ENCODE data around the gene ERAP2.
"Not testable (repeated sequence)": the region's sequence is repeated elsewhere in the genome, so short reads cannot be mapped to it uniquely, and the experiment has no call there.

ERAP2 gene

DNA sequence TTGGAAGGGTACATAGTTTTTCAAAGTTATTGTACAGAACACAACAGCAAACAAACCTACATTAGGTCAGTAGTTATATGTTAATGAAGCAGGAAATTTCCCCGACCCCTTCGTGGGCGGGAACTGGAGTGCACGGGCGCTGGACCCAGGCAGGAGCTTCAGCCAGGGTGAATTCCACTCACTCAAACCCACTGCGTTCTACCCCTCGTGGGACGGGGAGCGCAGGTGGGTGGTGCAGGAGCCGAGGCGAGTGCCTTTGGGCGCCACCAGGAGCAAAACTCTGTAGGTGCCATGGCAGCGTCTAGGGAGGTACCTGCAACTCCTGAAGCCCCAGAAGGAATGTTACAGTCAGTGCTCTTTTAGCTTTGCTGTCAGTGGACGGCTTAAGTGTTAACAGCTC is 39.0 kb upstream of the ERAP2 start:
- DNase-seq, result no peak
- TF ChIP-seq, protein P1, sequence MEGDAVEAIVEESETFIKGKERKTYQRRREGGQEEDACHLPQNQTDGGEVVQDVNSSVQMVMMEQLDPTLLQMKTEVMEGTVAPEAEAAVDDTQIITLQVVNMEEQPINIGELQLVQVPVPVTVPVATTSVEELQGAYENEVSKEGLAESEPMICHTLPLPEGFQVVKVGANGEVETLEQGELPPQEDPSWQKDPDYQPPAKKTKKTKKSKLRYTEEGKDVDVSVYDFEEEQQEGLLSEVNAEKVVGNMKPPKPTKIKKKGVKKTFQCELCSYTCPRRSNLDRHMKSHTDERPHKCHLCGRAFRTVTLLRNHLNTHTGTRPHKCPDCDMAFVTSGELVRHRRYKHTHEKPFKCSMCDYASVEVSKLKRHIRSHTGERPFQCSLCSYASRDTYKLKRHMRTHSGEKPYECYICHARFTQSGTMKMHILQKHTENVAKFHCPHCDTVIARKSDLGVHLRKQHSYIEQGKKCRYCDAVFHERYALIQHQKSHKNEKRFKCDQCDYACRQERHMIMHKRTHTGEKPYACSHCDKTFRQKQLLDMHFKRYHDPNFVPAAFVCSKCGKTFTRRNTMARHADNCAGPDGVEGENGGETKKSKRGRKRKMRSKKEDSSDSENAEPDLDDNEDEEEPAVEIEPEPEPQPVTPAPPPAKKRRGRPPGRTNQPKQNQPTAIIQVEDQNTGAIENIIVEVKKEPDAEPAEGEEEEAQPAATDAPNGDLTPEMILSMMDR (IDR thresholded peaks at IDR 0.05; ENCODE audit: low read depth, low read length, missing control alignments), result no peak
- H3K27ac ChIP-seq, result no peak overlapping the region
- no peak overlapping the region for H3K4me3 ChIP-seq (ENCODE audit: low read depth, low read length)
- H3K27me3 ChIP-seq (replicated peaks), result no peaks in the 10 kb centered on the region
- no peaks in the 10 kb centered on the region for H3K36me3 ChIP-seq (replicated peaks)
- in situ Hi-C loops (cut with HindIII; ENCODE audit: low pct_ligation_motif_present, low sequenced_read_pairs), result no loop called here

GRCh38 chr5:96838201-96839070 is 37.9 kb upstream of the ERAP2 start:
- in situ Hi-C loops (cut with HindIII; ENCODE audit: low pct_ligation_motif_present, low sequenced_read_pairs), result no loop called here
- no peaks in the 10 kb centered on the region for H3K27me3 ChIP-seq (replicated peaks)
- no peak overlapping the region for H3K27ac ChIP-seq
- H3K4me3 ChIP-seq (ENCODE audit: low read depth, low read length), result no peak overlapping the region
- no peak for DNase-seq
- H3K36me3 ChIP-seq (replicated peaks), result no peaks in the 10 kb centered on the region
- TF ChIP-seq, protein P1 (IDR thresholded peaks at IDR 0.05; ENCODE audit: low read depth, low read length, missing control alignments), result no peak

DNA sequence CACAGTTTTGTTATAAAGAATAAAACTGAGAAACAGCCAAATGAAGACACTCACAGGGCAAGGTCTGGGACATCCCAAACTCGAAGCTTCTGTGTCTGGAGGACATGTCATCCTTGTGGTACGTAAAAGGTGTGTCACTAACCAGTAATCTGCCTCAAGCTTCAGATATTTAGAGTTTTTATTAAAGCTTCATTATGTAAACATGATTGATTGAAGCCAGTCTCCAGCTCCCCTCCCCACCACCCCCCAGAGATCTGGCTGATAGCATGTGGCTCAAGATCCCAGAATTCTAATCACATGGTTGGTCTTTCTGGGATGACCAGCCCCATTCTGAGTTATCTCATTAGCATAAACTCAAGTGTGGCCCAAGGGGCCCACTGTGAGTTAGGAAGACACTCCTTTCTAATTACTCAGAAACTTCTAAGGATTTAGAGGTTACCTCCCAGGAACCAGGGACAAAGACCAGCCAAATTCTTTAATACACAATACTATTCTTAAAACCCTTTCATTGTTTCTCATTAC is 37.2 kb upstream of the ERAP2 start:
- TF ChIP-seq, protein P1 (IDR thresholded peaks at IDR 0.05; ENCODE audit: low read depth, low read length, missing control alignments), result no peak
- H3K27ac ChIP-seq, result no peak overlapping the region
- H3K27me3 ChIP-seq (replicated peaks), result no peaks in the 10 kb centered on the region
- H3K4me3 ChIP-seq (ENCODE audit: low read depth, low read length), result no peak overlapping the region
- H3K36me3 ChIP-seq (replicated peaks), result no peaks in the 10 kb centered on the region
- in situ Hi-C loops (cut with HindIII; ENCODE audit: low pct_ligation_motif_present, low sequenced_read_pairs), result no loop called here
- no peak for DNase-seq

DNA sequence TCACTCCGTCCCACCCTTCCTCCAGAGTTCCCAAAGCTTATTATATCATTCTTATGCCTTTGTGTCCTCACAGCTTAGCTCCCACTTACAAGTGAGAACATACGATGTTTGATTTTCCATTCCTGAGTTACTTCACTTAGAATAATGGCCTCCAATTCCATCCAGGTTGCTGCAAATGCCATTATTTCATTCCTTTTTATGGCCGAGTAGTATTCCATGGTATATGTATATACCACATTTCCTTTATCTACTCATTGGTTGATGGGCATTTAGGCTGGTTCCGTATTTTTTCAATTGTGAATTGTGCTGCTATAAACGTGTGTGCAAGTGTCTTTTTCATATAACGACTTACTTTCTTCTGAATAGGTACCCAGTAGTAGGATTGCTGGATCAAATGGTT is 34.4 kb upstream of the ERAP2 start:
- DNase-seq; H3K27ac ChIP-seq; H3K4me3 ChIP-seq (ENCODE audit: low read depth, low read length); H3K36me3 ChIP-seq (replicated peaks); in situ Hi-C loops (cut with HindIII; ENCODE audit: low pct_ligation_motif_present, low sequenced_read_pairs); H3K27me3 ChIP-seq (replicated peaks): not testable (repeated sequence)

- in situ Hi-C loops (cut with HindIII; ENCODE audit: low pct_ligation_motif_present, low sequenced_read_pairs), result no loop called here
- TF ChIP-seq, protein P1 (IDR thresholded peaks at IDR 0.05; ENCODE audit: low read depth, low read length, missing control alignments), result no peak
- no peaks in the 10 kb centered on the region for H3K36me3 ChIP-seq (replicated peaks)
- no peak overlapping the region for H3K27ac ChIP-seq
- no peaks in the 10 kb centered on the region for H3K27me3 ChIP-seq (replicated peaks)
- DNase-seq, result no peak
- no peak overlapping the region for H3K4me3 ChIP-seq (ENCODE audit: low read depth, low read length)
Observed at GRCh38 chr5:96843140-96843539, 33.2 kb upstream of the ERAP2 start.

GRCh38 chr5:96844481-96844990 is 31.8 kb upstream of the ERAP2 start:
- H3K4me3 ChIP-seq (ENCODE audit: low read depth, low read length), result no peak overlapping the region
- in situ Hi-C loops (cut with HindIII; ENCODE audit: low pct_ligation_motif_present, low sequenced_read_pairs), result no loop called here
- DNase-seq, result no peak
- H3K27me3 ChIP-seq (replicated peaks), result no peaks in the 10 kb centered on the region
- H3K27ac ChIP-seq, result no peak overlapping the region
- TF ChIP-seq, protein P1 (IDR thresholded peaks at IDR 0.05; ENCODE audit: low read depth, low read length, missing control alignments), result no peak
- H3K36me3 ChIP-seq (replicated peaks), result no peaks in the 10 kb centered on the region
